ENCODE data around the gene FMN1. TPM values are rescaled to one million over a fixed set of nuclear protein-coding genes. Genes with fewer than 3 reads are reported as not detected.
"Not testable (repeated sequence)": the region's sequence is repeated elsewhere in the genome, so short reads cannot be mapped to it uniquely, and the experiment has no call there.

FMN1 gene
- polyA plus RNA-seq, 6 donors from 2014 or later = 0.33 to 1.0 (median 0.44) TPM; not detected in 1

DNA sequence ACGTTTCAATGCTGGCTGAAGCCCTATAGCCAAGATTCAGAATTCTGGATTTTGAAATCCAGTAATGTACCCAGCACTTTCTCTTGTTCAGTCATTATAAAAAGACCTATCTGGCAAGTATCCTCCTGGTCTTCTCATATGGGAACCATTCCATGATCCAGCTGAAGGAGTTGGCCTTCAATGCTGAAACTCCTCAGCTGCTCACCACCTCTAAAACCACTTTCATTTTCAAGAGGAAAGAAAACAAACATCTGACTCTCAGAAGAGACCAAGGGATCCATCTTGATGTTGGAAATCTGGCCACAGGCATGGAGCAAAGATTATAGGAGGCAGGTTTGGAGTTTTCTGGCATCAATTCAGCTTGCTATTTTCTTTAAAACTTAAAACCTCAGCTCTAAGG lies 235.4 kb downstream of the FMN1 start:
- H3K9me3 Mint-ChIP-seq = peaks cover 0 to 3% (median 0%) of the 10 kb centered on the region in 7 donors
- H3K27ac Mint-ChIP-seq = no peak overlapping the region
- peaks cover 9 to 35% (median 20%) of the 10 kb centered on the region in 3 donors for H3K27me3 Mint-ChIP-seq
- H3K36me3 Mint-ChIP-seq = peaks cover 0 to 3% of the 10 kb centered on the region in 2 donors
- H3K4me1 Mint-ChIP-seq = no peaks in the 10 kb centered on the region
- H3K4me3 Mint-ChIP-seq = no peak overlapping the region
- DNase-seq = no peak
- ATAC-seq (ENCODE audit: low read depth in 2 of 2) = no peak

DNA sequence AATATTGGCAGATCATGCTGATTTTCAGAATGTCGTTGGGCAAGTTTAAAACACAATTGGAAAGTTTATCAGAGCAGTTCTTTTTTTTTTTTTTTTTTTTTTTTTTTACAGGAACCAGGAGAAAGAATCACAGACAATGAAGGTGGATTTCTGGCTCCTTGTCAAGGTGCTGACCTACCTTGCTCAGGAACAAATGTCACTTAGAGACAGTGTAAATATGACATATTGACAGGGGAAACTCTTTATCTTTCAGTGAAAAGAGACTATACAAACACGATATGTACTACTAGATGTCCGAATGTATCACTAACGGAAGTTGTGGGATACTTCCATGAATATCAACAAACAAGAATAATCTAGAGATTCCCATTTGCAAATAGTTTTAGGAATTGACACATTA lies 237.3 kb downstream of the FMN1 start:
- ATAC-seq (ENCODE audit: low read depth in 2 of 2) (no peak), DNase-seq (no peak)
- Mint-ChIP-seq H3K36me3 (peaks cover 0 to 3% of the 10 kb centered on the region in 2 donors), H3K4me1 (peaks cover 0 to 6% (median 0%) of the 10 kb centered on the region in 3 donors), H3K4me3 (no peak overlapping the region), H3K27me3 (peaks cover 4 to 35% (median 25%) of the 10 kb centered on the region in 3 donors), H3K27ac (no peak overlapping the region), H3K9me3 (peaks cover 0 to 3% (median 0%) of the 10 kb centered on the region in 7 donors)

DNA sequence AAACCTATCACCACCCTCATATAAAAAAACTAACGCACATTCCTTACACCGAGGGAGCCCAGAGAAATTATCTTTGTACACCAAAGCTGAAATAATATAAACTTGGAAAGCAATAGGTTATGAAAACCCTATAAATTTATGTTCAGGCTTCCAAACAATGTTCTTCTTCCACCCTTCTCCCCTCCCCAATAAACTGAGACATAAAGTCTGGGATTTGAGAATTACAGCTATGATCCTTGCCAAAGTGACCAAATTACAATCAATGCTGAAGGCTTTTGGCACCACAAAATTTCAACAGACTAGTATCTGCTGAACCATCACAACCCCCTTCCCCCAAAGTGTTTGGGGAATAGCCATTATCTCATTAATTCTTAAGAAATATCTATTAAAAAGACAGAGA lies 237.8 kb downstream of the FMN1 start:
- Mint-ChIP-seq H3K27ac (no peak overlapping the region), H3K27me3 (peaks cover 4 to 33% (median 25%) of the 10 kb centered on the region in 3 donors), H3K4me3 (no peak overlapping the region), H3K9me3 (peaks cover 0 to 2% (median 0%) of the 10 kb centered on the region in 7 donors), H3K4me1 (peaks cover 0 to 6% (median 0%) of the 10 kb centered on the region in 3 donors), H3K36me3 (peaks cover 0 to 3% of the 10 kb centered on the region in 2 donors)
- no peak for DNase-seq
- ATAC-seq (ENCODE audit: low read depth in 2 of 2) = no peak

DNA sequence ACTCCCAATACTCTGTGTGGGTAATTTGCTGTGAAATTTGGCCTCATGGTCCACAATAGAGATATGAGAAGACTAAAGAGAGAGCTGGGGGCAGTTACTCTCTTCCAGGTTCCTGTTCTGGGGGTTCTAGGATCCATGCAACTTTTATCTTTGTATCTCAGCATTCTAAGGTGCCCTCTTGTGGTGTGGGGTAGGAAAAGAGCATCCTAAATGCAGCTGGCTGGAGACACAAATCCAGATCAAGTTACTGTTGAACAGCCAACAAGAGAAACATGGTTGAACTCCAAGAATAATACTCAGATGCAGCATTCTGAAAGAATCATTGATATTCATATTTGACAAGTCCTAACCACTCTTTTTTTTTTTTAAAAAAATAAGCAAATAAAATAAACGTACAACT lies 238.5 kb downstream of the FMN1 start:
- Mint-ChIP-seq H3K36me3 (peaks cover 0 to 3% of the 10 kb centered on the region in 2 donors), H3K9me3 (no peaks in the 10 kb centered on the region), H3K4me1 (peaks cover 0 to 6% (median 0%) of the 10 kb centered on the region in 3 donors), H3K27me3 (peaks cover 4 to 29% (median 25%) of the 10 kb centered on the region in 3 donors), H3K4me3 (no peak overlapping the region), H3K27ac (no peak overlapping the region)
- DNase-seq (peak; percentile 5), ATAC-seq (ENCODE audit: low read depth in 2 of 2) (peak in 1 of 2 donors; percentile 21)

DNA sequence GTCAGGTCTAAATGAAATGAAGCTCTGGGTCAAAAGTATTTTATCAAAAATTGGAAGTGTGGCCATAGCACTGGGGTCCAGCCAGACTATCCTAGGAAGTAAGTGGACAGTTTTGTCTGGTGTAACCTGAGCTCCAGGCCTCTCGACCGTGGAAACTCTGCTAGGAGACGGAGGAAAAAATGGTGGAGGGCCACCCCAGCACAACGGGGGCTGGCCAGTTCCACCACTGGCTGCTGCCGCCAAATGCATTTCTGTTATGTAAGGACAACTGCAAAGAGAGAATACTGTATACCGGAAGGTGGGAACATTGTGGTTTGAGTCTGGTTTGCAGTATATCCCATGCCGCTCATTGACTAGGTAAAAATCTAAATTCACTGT lies 241.0 kb downstream of the FMN1 start:
- no peak overlapping the region for H3K4me3 Mint-ChIP-seq
- peaks cover 0 to 17% (median 4%) of the 10 kb centered on the region in 7 donors for H3K9me3 Mint-ChIP-seq
- DNase-seq (no peak), ATAC-seq (ENCODE audit: low read depth in 2 of 2) (no peak)
- H3K27ac Mint-ChIP-seq = no peak overlapping the region
- peaks cover 4 to 21% (median 19%) of the 10 kb centered on the region in 3 donors for H3K27me3 Mint-ChIP-seq
- peaks cover 0 to 6% (median 0%) of the 10 kb centered on the region in 3 donors for H3K4me1 Mint-ChIP-seq
- H3K36me3 Mint-ChIP-seq = no peaks in the 10 kb centered on the region

DNA sequence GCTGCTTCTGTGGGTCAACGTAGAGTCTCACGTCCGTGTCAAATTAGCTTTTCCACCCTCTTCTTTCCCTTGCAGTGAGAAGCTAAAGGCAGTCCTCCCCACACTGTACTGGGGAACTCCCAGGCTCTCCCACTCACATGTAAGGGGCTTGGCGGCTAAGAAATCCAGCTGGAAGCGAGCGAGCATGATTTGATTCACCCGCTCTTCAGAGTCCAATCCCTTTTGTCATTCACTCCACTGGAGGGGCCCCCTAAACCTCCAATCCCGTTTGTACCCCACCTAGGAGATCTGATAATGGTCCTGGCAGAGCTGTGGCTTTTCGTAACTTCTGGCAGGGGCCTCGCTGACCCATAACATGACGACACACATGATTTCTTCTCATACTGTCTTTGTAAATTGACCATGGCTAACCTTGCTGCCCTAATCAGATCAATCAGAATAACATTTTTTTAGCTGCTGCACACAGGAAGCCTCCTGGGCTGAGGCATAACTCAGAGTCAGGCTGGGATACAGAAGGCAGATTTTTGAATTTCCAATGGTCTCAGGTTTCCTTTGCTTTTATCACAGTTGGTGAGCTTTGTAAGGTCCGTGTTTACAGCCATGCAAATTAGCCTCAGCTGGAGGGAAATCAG lies 241.5 kb downstream of the FMN1 start:
- no peaks in the 10 kb centered on the region for H3K36me3 Mint-ChIP-seq
- H3K9me3 Mint-ChIP-seq = peaks cover 0 to 17% (median 4%) of the 10 kb centered on the region in 7 donors
- no peak overlapping the region for H3K4me3 Mint-ChIP-seq
- H3K27ac Mint-ChIP-seq = no peak overlapping the region
- peaks cover 4 to 21% (median 19%) of the 10 kb centered on the region in 3 donors for H3K27me3 Mint-ChIP-seq
- DNase-seq = no peak
- H3K4me1 Mint-ChIP-seq = peaks cover 0 to 6% (median 0%) of the 10 kb centered on the region in 3 donors
- ATAC-seq (ENCODE audit: low read depth in 2 of 2) = no peak

DNA sequence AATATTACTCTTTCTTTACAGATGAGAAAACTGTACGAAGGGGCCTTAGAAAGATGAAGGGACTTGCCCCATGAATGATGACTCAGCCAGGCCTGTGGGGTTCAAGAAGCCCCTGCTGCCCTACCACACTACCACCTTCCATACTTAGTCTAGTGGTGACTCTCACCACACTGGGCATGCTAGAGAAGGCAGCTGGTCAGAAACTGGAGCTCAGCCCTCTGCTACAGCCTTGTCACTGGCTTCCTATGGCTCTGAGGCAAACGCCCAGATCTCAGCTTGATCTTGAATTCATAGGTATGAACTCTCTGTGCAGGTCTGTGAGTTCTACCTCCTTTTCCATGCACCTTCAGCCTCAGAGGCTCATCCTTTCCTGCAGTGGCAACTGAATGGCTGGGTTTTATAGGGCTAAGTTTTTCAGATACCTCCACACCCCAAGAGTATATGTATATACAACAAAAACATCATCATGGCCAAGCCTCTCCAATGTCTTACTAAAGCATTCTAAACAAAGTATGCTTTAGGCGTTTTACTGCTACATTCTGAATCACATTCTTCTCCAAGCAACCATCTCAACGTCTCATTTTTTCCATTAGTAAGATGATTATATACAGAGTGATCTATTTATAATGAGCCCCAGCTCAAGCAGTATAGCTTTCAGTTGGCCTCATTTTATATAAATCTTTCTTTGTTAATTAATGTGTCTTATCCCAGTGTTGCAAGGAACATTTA lies 242.6 kb downstream of the FMN1 start:
- no peak for DNase-seq
- no peaks in the 10 kb centered on the region for H3K36me3 Mint-ChIP-seq
- no peak overlapping the region for H3K4me3 Mint-ChIP-seq
- no peak for ATAC-seq (ENCODE audit: low read depth in 2 of 2)
- H3K27me3 Mint-ChIP-seq = peaks cover 4 to 16% (median 15%) of the 10 kb centered on the region in 3 donors
- H3K9me3 Mint-ChIP-seq = peaks cover 0 to 17% (median 4%) of the 10 kb centered on the region in 7 donors
- H3K27ac Mint-ChIP-seq = no peak overlapping the region
- H3K4me1 Mint-ChIP-seq = peaks cover 0 to 6% (median 0%) of the 10 kb centered on the region in 3 donors

GRCh38 chr15:32950051-32950450 lies 244.5 kb downstream of the FMN1 start:
- not testable (repeated sequence) for H3K27me3 Mint-ChIP-seq; H3K36me3 Mint-ChIP-seq; DNase-seq; ATAC-seq (ENCODE audit: low read depth in 2 of 2); H3K27ac Mint-ChIP-seq; H3K4me3 Mint-ChIP-seq; H3K4me1 Mint-ChIP-seq
- H3K9me3 Mint-ChIP-seq = peaks cover 0 to 17% (median 4%) of the 10 kb centered on the region in 7 donors

DNA sequence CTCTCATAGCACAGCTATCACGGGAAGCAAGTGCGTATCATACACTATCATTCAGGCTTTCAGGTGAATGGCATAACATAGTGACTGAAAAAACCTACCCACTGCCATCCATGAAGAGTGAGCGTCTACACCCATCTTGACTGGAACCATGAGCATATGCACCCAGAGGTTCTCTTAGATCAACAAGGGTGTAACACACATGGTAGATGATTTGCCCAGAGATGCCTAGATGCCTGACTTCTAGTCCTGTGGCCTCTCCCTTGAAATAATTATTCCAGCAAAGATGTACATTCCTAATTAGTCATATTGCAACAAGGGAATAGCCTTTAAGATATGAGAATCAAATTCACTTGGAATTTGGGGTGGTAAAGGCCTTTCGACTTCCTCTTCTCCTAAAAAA lies 248.3 kb downstream of the FMN1 start:
- Mint-ChIP-seq H3K27me3 (peaks cover 0 to 13% (median 4%) of the 10 kb centered on the region in 3 donors), H3K27ac (no peak overlapping the region), H3K36me3 (no peaks in the 10 kb centered on the region), H3K4me1 (no peaks in the 10 kb centered on the region), H3K9me3 (peaks cover 0 to 17% (median 4%) of the 10 kb centered on the region in 7 donors), H3K4me3 (no peak overlapping the region)
- ATAC-seq (ENCODE audit: low read depth in 2 of 2) (no peak), DNase-seq (no peak)

DNA sequence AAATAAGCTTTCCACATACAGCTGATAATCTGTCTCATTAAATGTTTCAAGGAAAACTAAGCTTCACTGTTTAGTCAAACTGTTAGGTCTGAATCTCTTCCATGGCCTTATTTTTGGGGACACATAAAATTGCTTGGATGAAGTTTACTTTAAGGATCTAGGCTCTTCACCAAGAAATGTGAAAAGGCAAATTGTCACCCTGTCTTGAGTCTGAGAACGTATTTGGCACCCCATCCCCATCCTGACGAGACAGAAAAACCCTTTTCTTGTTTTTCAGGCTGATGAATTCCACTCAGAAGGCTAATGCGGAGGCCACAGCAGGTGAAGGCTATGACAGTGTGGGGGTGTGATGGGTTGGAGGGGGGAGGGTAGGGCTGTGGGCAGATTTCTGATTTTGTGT lies 250.1 kb downstream of the FMN1 start:
- Mint-ChIP-seq H3K4me1 (no peaks in the 10 kb centered on the region), H3K27ac (no peak overlapping the region), H3K27me3 (peaks cover 6 to 13% (median 7%) of the 10 kb centered on the region in 3 donors), H3K4me3 (no peak overlapping the region), H3K9me3 (peaks cover 0 to 6% (median 2%) of the 10 kb centered on the region in 7 donors), H3K36me3 (no peaks in the 10 kb centered on the region)
- no peak for DNase-seq
- ATAC-seq (ENCODE audit: low read depth in 2 of 2) = no peak

GRCh38 chr15:32943711-32944110 lies 250.8 kb downstream of the FMN1 start:
- Mint-ChIP-seq H3K4me1 (no peaks in the 10 kb centered on the region), H3K9me3 (no peaks in the 10 kb centered on the region), H3K27ac (no peak overlapping the region), H3K27me3 (peaks cover 6 to 19% (median 12%) of the 10 kb centered on the region in 3 donors), H3K36me3 (no peaks in the 10 kb centered on the region), H3K4me3 (no peak overlapping the region)
- DNase-seq = no peak
- no peak for ATAC-seq (ENCODE audit: low read depth in 2 of 2)

GRCh38 chr15:32942401-32942841 lies 252.1 kb downstream of the FMN1 start:
- H3K9me3 Mint-ChIP-seq = no peaks in the 10 kb centered on the region
- DNase-seq (no peak), ATAC-seq (ENCODE audit: low read depth in 2 of 2) (no peak)
- H3K4me3 Mint-ChIP-seq = no peak overlapping the region
- no peaks in the 10 kb centered on the region for H3K4me1 Mint-ChIP-seq
- no peaks in the 10 kb centered on the region for H3K36me3 Mint-ChIP-seq
- H3K27ac Mint-ChIP-seq = no peak overlapping the region
- H3K27me3 Mint-ChIP-seq = peaks cover 13 to 27% (median 19%) of the 10 kb centered on the region in 3 donors

DNA sequence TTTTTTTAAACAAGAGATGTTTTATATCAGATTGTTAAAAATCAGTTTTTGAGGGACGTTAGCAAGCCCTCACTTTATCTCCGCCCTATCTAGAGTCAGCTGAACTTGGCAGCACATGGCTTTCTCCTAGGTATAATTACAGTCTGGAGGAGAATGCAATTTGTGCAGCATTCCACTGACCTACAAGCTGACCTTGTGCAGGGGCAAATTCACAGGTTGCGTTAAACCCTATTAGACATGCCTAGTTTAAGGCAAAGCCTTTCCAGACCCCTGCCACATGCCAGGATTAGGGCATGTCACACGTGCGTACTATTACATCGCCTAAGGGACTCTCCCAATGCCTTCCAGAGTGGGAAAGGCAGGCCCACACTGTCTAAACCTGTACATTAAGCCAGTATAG lies 252.7 kb downstream of the FMN1 start:
- no peaks in the 10 kb centered on the region for H3K9me3 Mint-ChIP-seq
- H3K27ac Mint-ChIP-seq = no peak overlapping the region

DNA sequence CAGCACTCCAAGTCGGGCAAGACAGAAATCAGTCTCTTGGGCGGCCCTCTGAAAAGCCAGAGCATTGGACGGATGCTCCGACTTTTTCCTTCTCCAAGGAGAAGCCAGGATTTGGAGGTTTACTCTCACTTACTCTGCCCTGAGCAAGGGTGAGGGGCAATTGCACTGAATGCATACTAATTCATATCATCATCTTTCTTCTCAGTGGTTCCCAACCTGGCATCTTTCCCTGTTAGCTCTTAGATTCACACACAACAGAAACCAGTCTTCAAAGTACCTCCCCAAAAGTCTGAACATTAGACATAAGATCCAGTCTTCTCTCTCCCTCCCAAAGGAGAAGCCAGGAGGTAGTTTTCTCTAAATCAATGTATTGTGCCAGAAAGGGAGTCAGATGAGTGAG lies 257.5 kb downstream of the FMN1 start:
- H3K27me3 Mint-ChIP-seq = peaks cover 29 to 60% (median 53%) of the 10 kb centered on the region in 3 donors
- no peak for DNase-seq
- no peak overlapping the region for H3K4me3 Mint-ChIP-seq
- peaks cover 0 to 13% of the 10 kb centered on the region in 2 donors for H3K36me3 Mint-ChIP-seq
- no peak for ATAC-seq (ENCODE audit: low read depth in 2 of 2)
- no peak overlapping the region for H3K27ac Mint-ChIP-seq
- peaks cover 3 to 14% (median 8%) of the 10 kb centered on the region in 7 donors for H3K9me3 Mint-ChIP-seq
- peaks cover 4 to 6% (median 4%) of the 10 kb centered on the region in 3 donors for H3K4me1 Mint-ChIP-seq

More for the DNA sequence above, 252.7 kb downstream of the FMN1 start:
- Mint-ChIP-seq H3K27me3 (peaks cover 17 to 33% (median 25%) of the 10 kb centered on the region in 3 donors), H3K4me3 (no peak overlapping the region), H3K36me3 (no peaks in the 10 kb centered on the region), H3K4me1 (no peaks in the 10 kb centered on the region)
- ATAC-seq (ENCODE audit: low read depth in 2 of 2) (no peak), DNase-seq (no peak)
